Bronchial epithelial cell (primary cell): ENCODE results near the gene MS4A8. TPM values are rescaled to one million over a fixed set of nuclear protein-coding genes. Genes with fewer than 3 reads are reported as not detected.
"Not testable (repeated sequence)": the region's sequence is repeated elsewhere in the genome, so short reads cannot be mapped to it uniquely, and the experiment has no call there.

Experiments used
- DNase-seq: peaks from one replicate; pipeline ENCODE4 v3.0.0-alpha.2; 2010; ENCODE audit warnings: low read depth
- FAIRE-seq: peaks from 2 replicates; lab custom pipeline; 2011; peaks lifted over from hg19 to GRCh38; lab: Jason Lieb, UNC
- H3K27me3 ChIP-seq: 2 replicates; pipeline ENCODE4 v1.5.1; 2011; ENCODE audit warnings: low read length; ENCODE audit not compliant: control insufficient read depth, insufficient read depth
- H3K36me3 ChIP-seq: 2 replicates; pipeline ENCODE4 v1.5.1; 2011; ENCODE audit warnings: low read length; ENCODE audit not compliant: control insufficient read depth, insufficient read depth
- H3K4me3 ChIP-seq: 2 replicates; pipeline ENCODE4 v1.5.1; 2011; ENCODE audit warnings: mild to moderate bottlenecking, low read depth, low read length, control low read depth
- total RNA-seq: library from RNA; depleted of rRNA; stranded (reverse); fragments of >200 nt; gene quantifications from 2 replicates; pipeline ENCODE4 v1.2.1, GENCODE V29; 2014
- TF ChIP-seq, protein P1 (sequence below): IDR thresholded peaks from 2 replicates; pipeline ENCODE4 v1.5.1; 2011; ENCODE audit warnings: mild to moderate bottlenecking, moderate library complexity, low read length, control low read depth, inconsistent platforms; ENCODE audit not compliant: insufficient read depth, severe bottlenecking

The MS4A8 gene
- total RNA-seq, 1 donor from 2014 or later, result not detected

DNA sequence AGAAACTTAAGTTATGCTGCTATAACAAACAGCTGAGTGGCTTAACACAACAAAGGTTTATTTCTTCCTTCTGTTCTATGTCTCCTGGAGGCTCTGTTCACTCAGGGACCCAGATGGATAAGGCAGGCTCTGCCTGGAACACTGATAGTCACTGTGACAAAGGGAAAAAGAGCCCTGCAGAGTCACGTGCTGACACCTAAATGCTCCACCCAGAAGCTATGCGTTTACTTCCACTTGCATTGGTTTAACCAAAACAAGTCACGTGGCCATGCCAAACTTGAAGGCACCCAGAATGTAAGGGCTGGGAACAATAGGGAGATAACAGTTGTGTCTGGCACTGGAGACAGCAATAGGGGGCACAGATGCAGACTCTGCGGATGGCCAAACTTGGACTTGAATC, 53.9 kb downstream of the MS4A8 start:
- no peak overlapping the region for H3K4me3 ChIP-seq
- DNase-seq, result no peak
- no peaks in the 10 kb centered on the region for H3K36me3 ChIP-seq
- TF ChIP-seq, protein P1, sequence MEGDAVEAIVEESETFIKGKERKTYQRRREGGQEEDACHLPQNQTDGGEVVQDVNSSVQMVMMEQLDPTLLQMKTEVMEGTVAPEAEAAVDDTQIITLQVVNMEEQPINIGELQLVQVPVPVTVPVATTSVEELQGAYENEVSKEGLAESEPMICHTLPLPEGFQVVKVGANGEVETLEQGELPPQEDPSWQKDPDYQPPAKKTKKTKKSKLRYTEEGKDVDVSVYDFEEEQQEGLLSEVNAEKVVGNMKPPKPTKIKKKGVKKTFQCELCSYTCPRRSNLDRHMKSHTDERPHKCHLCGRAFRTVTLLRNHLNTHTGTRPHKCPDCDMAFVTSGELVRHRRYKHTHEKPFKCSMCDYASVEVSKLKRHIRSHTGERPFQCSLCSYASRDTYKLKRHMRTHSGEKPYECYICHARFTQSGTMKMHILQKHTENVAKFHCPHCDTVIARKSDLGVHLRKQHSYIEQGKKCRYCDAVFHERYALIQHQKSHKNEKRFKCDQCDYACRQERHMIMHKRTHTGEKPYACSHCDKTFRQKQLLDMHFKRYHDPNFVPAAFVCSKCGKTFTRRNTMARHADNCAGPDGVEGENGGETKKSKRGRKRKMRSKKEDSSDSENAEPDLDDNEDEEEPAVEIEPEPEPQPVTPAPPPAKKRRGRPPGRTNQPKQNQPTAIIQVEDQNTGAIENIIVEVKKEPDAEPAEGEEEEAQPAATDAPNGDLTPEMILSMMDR, result no peak
- FAIRE-seq, result no peak
- H3K27me3 ChIP-seq, result no peaks in the 10 kb centered on the region

DNA sequence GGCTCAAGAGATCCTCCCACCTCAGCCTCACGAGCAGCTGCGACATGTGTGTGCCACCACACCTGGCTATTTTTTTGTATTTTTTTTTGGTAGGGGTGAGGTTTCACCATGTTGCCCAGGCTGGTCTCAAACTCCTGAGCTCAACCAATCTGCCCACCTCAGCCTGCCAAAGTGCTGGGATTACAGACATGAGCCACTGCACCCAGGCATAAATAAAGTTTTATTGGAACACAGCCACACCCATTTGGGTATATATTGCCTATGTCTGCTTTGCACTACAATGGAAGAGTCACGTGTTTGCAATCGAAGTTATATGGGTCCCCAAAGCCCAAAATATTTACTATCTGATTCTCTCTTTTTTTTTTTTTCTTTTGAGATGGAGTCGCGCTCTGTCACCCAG, 55.5 kb downstream of the MS4A8 start:
- Histone ChIP-seq H3K36me3 (no peaks in the 10 kb centered on the region), H3K27me3 (no peaks in the 10 kb centered on the region), H3K4me3 (no peak overlapping the region)
- TF ChIP-seq, protein P1, result no peak
- FAIRE-seq (no peak), DNase-seq (no peak)

DNA sequence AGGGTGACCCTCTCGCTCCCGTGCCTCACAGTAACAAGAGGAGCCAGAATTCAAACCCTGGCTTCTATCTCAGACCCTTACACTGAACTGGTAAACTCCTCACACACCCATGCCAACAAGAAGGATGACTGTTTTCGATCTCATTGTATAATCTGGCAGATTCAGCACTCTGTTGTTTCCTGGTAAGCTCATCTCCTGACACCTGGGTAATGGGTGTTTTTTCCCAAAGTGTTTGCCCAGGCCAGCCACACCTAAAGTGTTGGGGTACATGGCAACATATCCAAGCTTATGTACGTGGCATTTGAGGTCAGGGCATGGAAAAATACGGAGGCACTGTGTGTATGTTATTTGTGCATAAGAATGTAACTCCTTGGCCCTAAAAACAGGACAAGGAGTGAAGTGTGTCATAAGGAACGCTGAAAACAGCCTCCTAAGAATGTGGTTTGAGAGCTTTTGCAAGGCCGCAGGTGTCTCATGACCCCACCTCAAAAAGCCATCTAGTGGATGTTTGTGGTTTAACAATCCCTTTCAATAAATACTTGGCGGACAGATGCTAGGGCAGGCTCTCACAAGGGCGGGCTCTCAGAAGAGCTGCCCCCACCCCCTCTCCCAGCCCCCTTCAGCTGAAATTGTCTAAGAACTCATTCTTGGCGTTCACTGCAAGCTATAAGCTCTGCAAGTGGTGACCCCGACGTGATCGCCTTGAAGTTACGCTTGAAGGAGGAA, 57.1 kb downstream of the MS4A8 start, which contains the start of gene MS4A15:
Gene MS4A15 (plus strand): TSS at position 561 of the 726 bp plus-strand sequence. CDS start 6,867 bp downstream, outside the sequence.
- no peak within 1 kb of the TSS for H3K4me3 ChIP-seq
- no peaks in the 10 kb centered on the region for H3K27me3 ChIP-seq
- TF ChIP-seq, protein P1, result peak; percentile 45
- FAIRE-seq (no peak), DNase-seq (peak; percentile 42)
- H3K36me3 ChIP-seq, result no peaks in the 10 kb centered on the region

DNA sequence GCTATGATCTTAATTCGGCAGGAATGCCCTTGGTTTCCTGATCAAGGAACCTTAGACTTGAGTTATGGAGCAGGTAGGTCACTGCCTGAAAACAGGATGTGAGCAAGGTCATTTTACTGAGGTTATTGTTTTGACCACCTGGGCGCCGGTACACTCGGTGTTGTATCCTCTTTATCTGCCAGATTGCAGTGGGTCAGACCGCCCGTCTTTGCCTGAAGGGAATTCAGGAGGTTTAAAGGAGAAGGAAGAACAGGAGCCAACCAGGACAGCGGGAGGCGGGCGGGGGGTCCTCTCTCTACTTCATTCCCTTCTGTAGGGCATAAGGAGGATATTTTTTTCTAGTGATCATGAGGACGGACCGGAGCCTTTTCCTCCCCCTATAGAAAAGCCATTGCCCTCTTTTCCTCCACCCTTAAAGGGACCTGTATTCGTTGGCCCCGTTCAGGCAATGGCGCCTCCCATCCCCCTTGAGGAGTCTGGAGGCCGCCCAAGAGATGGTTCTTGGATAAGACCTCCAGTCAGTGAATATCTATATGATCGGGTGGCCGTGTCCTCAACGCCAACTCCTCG, 57.9 kb downstream of the MS4A8 start:
- no peaks in the 10 kb centered on the region for H3K27me3 ChIP-seq
- FAIRE-seq (no peak), DNase-seq (no peak)
- TF ChIP-seq, protein P1, result no peak
- no peaks in the 10 kb centered on the region for H3K36me3 ChIP-seq
- H3K4me3 ChIP-seq, result no peak overlapping the region

DNA sequence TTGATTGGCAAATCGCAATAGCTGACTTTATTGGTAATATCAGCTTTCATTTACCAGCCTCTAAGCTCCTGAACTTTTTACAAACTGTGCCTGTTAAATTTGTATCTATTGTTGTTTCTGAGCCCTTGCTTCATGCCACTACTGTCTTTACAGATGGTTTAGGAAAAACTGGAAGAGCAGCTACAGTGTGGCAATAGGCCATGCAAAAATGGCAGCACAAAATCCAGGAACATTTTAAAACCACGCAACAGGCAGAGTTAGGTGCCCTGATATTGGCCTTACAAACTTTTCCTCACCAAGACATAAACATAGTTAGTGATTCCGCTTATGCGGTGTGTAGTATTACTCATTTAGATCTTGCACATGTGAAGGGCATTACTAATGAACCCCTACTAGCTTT, 59.3 kb downstream of the MS4A8 start:
- H3K27me3 ChIP-seq, result not testable (repeated sequence)

DNA sequence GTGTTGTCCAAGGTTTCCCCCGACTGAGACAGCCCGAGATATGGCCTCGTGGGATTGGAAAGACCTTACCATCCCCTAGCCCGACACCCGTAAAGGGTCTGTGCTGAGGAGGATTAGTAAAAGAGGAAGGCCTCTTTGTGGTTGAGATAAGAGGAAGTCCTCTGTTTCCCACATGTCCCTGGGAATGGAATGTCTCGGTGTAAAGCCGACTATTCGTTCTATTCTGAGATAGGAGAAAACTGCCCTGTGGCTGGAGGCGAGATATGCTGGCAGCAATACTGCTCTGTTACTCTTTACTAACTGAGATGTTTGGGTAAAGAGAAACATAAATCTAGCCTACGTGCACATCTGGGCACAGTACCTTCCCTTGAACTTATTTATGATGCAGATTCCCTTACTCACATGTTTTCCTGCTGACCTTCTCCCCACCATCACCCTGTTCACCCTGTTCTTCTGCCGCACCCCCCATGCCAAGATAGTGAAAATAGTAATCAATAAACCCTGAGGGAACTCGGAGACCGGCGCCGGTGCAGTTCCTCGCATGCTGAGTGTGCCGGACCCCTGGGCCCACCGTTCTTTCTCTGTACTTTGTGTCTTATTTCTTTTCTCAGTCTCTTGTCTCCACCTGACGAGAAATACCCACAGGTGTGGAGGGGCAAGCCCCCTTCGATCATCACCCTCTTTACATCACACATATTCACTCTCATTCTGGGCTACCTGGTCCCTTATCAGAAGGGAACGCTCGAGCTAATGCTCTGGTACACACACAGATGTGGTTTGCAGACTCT, 60.2 kb downstream of the MS4A8 start:
- not testable (repeated sequence) for H3K27me3 ChIP-seq, DNase-seq, FAIRE-seq, H3K4me3 ChIP-seq, H3K36me3 ChIP-seq

More for the DNA sequence above, 59.3 kb downstream of the MS4A8 start:
- DNase-seq, H3K4me3 ChIP-seq, FAIRE-seq, H3K36me3 ChIP-seq: not testable (repeated sequence)
